B cell (primary cell): ENCODE results near the gene CALCA. TPM values are rescaled to one million over a fixed set of nuclear protein-coding genes. Genes with fewer than 3 reads are reported as not detected.

ENCODE experiments used
- ATAC-seq: fragments of 200-7000 bp; cut with Tn5 transposase; one replicate; pipeline ENCODE4 v1.10.0; 2021; ENCODE audit warnings: low read depth, mild to moderate bottlenecking, moderate number of reproducible peaks, moderate library complexity
- CTCF ChIA-PET: fragments of 350-600 bp; sonication (Branson Sonifier 250); formaldehyde crosslinking; loops from one replicate; lab custom pipeline; 2021; ENCODE audit warnings: antibody characterized with exemption, inconsistent platforms; lab: Charles Lee
- POLR2A ChIA-PET: fragments of 350-600 bp; sonication (Branson Sonifier 250); formaldehyde crosslinking; loops from one replicate; lab custom pipeline; 2021; ENCODE audit warnings: antibody characterized with exemption; lab: Charles Lee
- DNase-seq: peaks from one replicate; pipeline ENCODE4 v3.0.0; 2013
- H2AFZ ChIP-seq: 2 replicates; pipeline ENCODE4 v1.6.1; 2012; ENCODE audit warnings: mild to moderate bottlenecking, low read depth, low read length; ENCODE audit not compliant: insufficient read depth, poor library complexity, severe bottlenecking
- H3K27ac ChIP-seq, 2 donors: 1 replicate in 1 of 2; 2 replicates in 1 of 2; pipeline ENCODE4 v1.5.1; 2012 to 2013; ENCODE audit warnings: low read length in 2 of 2, mild to moderate bottlenecking in 2 of 2, moderate library complexity in 1 of 2
- H3K27me3 ChIP-seq, 4 experiments: fragments of 200-600 bp in 1 of 4; sonication (generic) in 1 of 4; replicated peaks in 1 of 4; 1 replicate in 2 of 4; 2 replicates in 2 of 4; pipeline versions ENCODE4 v1.6.1 to v1.7.0; 2013 to 2016; ENCODE audit warnings: low read length in 3 of 4, mild to moderate bottlenecking in 2 of 4, mixed read lengths in 1 of 4, moderate library complexity in 1 of 4; ENCODE audit not compliant: insufficient read depth in 4 of 4, control insufficient read depth in 3 of 4; ENCODE audit errors: control extremely low read depth in 1 of 4
- H3K36me3 ChIP-seq, 2 experiments: replicated peaks in 1 of 2; 1 replicate in 1 of 2; 2 replicates in 1 of 2; pipeline versions ENCODE4 v1.6.1 to v1.7.1; 2013; ENCODE audit warnings: low read length in 1 of 2; ENCODE audit not compliant: insufficient read depth in 2 of 2, control insufficient read depth in 1 of 2; ENCODE audit errors: control extremely low read depth in 1 of 2, extremely low read depth in 1 of 2
- H3K4me1 ChIP-seq, 2 donors: fragments of 200-600 bp in 1 of 2; sonication (generic) in 1 of 2; 1 replicate in 1 of 2; 2 replicates in 1 of 2; pipeline versions ENCODE4 v1.5.1 to v1.6.1; 2013 to 2017; ENCODE audit warnings: low read length in 2 of 2; ENCODE audit not compliant: control insufficient read depth in 2 of 2, insufficient read depth in 2 of 2
- H3K4me2 ChIP-seq: replicated peaks from 2 replicates; pipeline ENCODE3; 2012; ENCODE audit warnings: mild to moderate bottlenecking, low read depth, low read length; ENCODE audit not compliant: poor library complexity, severe bottlenecking
- H3K4me3 ChIP-seq, 5 experiments: fragments of 200-600 bp in 1 of 5; sonication (generic) in 1 of 5; 1 replicate in 3 of 5; 2 replicates in 2 of 5; pipeline versions ENCODE4 v1.5.1 to v1.7.0; 2011 to 2016; ENCODE audit warnings: low read length in 4 of 5, mild to moderate bottlenecking in 4 of 5, low read depth in 2 of 5, control low read depth in 1 of 5, moderate library complexity in 1 of 5; ENCODE audit not compliant: insufficient read depth in 1 of 5; ENCODE audit errors: control extremely low read depth in 1 of 5, extremely low read depth in 1 of 5
- H3K79me2 ChIP-seq: fragments of 200-600 bp; sonication (generic); one replicate; pipeline ENCODE4 v1.6.0; 2016; ENCODE audit warnings: low read length; ENCODE audit not compliant: control insufficient read depth, insufficient read depth
- H3K9ac ChIP-seq: fragments of 200-600 bp; sonication (generic); 2 replicates; pipeline ENCODE4 v1.6.1; 2017; ENCODE audit warnings: mild to moderate bottlenecking, low read length, moderate library complexity
- H3K9me3 ChIP-seq, 3 donors: one replicate each; pipeline versions ENCODE4 v1.6.1 to v1.7.1; 2013; ENCODE audit warnings: low read length in 2 of 3; ENCODE audit not compliant: control insufficient read depth in 2 of 3, insufficient read depth in 1 of 3; ENCODE audit errors: control extremely low read depth in 1 of 3
- H4K20me1 ChIP-seq: 2 replicates; pipeline ENCODE4 v1.6.0; 2012; ENCODE audit warnings: mild to moderate bottlenecking, low read length; ENCODE audit not compliant: insufficient read depth, control insufficient read depth, poor library complexity, severe bottlenecking
- H3K27ac Mint-ChIP-seq: one replicate; pipeline ENCODE4 v1.8.0; 2021; ENCODE audit warnings: mixed read lengths
- H3K27me3 Mint-ChIP-seq: one replicate; pipeline ENCODE4 v1.8.0; 2021; ENCODE audit warnings: mixed read lengths
- H3K4me1 Mint-ChIP-seq: one replicate; pipeline ENCODE4 v1.8.0; 2021; ENCODE audit warnings: mixed read lengths
- H3K4me3 Mint-ChIP-seq: one replicate; pipeline ENCODE4 v1.8.0; 2021; ENCODE audit warnings: mixed read lengths
- H3K9me3 Mint-ChIP-seq: one replicate; pipeline ENCODE4 v1.8.0; 2022; ENCODE audit warnings: mixed read lengths; ENCODE audit not compliant: insufficient read depth
- EZH2 ChIP-seq: IDR thresholded peaks from 2 replicates; pipeline ENCODE4 v1.6.1; 2012; ENCODE audit warnings: borderline replicate concordance, low read depth, mild to moderate bottlenecking, moderate library complexity, low read length; ENCODE audit not compliant: insufficient read depth, poor library complexity, severe bottlenecking
- WGBS: methylation state at CpG from one replicate; pipeline ENCODE4 v1.1.5; 2013; ENCODE audit warnings: missing lambda C conversion rate; ENCODE audit not compliant: insufficient coverage; 5-methylcytosine and 5-hydroxymethylcytosine counted together
- intact Hi-C: fragments of 100-400 bp; cut with micrococcal nuclease; formaldehyde crosslinking; loops from one replicate; pipeline ENCODE4 v1.10.0; 2022
- polyA plus RNA-seq: library from polyadenylated mRNA; depleted of rRNA; stranded (reverse); fragments of >200 nt; gene quantifications from 2 replicates; pipeline ENCODE4 v1.2.3, GENCODE V29; 2012
- total RNA-seq, 2 donors: library from RNA; stranded (reverse); fragments of 120-200 nt in 1 of 2; gene quantifications; 1 replicate in 1 of 2; 2 replicates in 1 of 2; pipeline versions ENCODE4 v1.2.3 to v1.2.4, GENCODE V29; 2013 to 2022
- TF ChIP-seq, protein P1 (sequence below): fragments of 200-600 bp; IDR thresholded peaks from one replicate; pipeline ENCODE4 v1.8.0; 2022; ENCODE audit warnings: antibody characterized with exemption, mild to moderate bottlenecking

Gene CALCA
- total and polyA plus RNA-seq, 2 donors (not counting 1 experiment from before 2014, with no cell fraction given): not detected

DNA sequence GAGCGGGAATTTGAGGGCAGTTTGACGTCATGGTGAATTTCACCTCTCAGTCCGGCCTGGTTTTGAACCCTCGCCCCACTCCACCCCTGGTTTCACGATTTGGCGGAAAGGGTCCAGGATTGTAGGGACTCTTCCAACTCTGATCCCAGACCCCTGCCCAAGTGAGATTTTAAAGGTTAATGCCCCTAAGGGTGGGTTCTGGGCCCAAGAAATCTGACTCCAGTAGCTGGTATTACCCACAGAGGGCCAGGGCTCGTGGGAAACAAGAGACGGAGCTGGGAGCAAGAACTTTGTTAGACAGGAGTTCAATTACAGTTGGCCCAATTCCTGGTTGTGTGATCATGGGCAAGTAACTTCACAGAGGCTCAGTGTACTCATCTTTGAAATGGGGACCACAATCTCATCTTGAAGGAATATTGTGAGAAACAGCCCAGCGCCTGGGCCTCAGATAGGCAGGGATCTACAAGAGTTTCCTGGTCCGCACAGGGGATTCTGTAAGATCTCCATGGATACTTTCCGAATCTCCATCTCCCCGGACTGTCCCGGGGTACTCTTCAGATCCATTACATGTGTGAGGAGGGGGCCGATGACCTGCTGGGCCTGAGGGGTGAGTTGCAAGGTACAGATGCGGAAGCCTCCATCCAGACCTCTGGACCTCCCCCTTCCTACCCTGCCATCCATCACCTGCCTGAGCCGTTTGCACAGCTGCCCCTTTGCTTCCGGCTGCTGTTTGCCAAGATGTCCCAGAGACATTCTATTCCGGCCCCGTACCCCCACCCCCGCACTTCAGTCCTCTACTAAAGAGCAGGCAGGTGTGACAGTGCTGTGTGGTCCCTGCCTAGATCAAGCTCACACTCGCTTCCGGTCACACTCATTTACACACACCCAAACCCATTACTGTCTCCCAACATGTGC lies 687 bp upstream of the CALCA start:
- H3K27me3 ChIP-seq: peaks cover 0 to 81% (median 50%) of the 10 kb centered on the region in 4 experiments
- intact Hi-C loops: no loop called here

More for the DNA sequence above, 687 bp upstream of the CALCA start:
- Histone ChIP-seq H3K4me1 (peaks cover 37 to 41% of the 10 kb centered on the region in 2 donors), H2AFZ (no peak overlapping the region), H3K79me2 (no peaks in the 10 kb centered on the region), H4K20me1 (no peaks in the 10 kb centered on the region), H3K36me3 (no peaks in the 10 kb centered on the region), H3K9ac (peak overlapping the region; percentile 43), H3K9me3 (peaks cover 0 to 19% (median 0%) of the 10 kb centered on the region in 3 donors), H3K27ac (no peak overlapping the region), H3K4me3 (peak overlapping the region in 4 of 5 experiments; percentile 4 to 54 (median 32)), H3K4me2 (peak overlapping the region; percentile 68)
- H3K4me1 Mint-ChIP-seq: peaks cover 39% of the 10 kb centered on the region
- peak overlapping the region; percentile 87 for H3K4me3 Mint-ChIP-seq
- no peaks in the 10 kb centered on the region for H3K9me3 Mint-ChIP-seq
- TF ChIP-seq EZH2: no peak
- TF ChIP-seq, protein P1, sequence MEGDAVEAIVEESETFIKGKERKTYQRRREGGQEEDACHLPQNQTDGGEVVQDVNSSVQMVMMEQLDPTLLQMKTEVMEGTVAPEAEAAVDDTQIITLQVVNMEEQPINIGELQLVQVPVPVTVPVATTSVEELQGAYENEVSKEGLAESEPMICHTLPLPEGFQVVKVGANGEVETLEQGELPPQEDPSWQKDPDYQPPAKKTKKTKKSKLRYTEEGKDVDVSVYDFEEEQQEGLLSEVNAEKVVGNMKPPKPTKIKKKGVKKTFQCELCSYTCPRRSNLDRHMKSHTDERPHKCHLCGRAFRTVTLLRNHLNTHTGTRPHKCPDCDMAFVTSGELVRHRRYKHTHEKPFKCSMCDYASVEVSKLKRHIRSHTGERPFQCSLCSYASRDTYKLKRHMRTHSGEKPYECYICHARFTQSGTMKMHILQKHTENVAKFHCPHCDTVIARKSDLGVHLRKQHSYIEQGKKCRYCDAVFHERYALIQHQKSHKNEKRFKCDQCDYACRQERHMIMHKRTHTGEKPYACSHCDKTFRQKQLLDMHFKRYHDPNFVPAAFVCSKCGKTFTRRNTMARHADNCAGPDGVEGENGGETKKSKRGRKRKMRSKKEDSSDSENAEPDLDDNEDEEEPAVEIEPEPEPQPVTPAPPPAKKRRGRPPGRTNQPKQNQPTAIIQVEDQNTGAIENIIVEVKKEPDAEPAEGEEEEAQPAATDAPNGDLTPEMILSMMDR: no peak
- WGBS: 24% methylated on average over 14 of the region's 22 CpGs
- ATAC-seq (no peak), DNase-seq (no peak)
- H3K27me3 Mint-ChIP-seq: peaks cover 80% of the 10 kb centered on the region
- CTCF ChIA-PET: interaction anchor here (0.6 to 1.2 kb wide), 4 partner anchors 17 to 65 kb away, joined by 3 to 4 read pairs (median 3); no protein-coding TSS in a partner anchor
- POLR2A ChIA-PET: no interaction called here
- H3K27ac Mint-ChIP-seq: no peak overlapping the region
